Measurements from ENCODE around the gene HAUS7.

- TF ChIP-seq EP300 (IDR thresholded peaks at IDR 0.05; ENCODE audit: low read depth): no peak
- no peak for TF ChIP-seq POLR2A (IDR thresholded peaks at IDR 0.05)
Observed at GRCh38 chrX:153501530-153501929, 31.2 kb upstream of the HAUS7 start.

Measured in transverse colon (tissue), 1 donor.